Measurements from ENCODE around the gene SHF. TPM values are rescaled to one million over a fixed set of nuclear protein-coding genes. Genes with fewer than 3 reads are reported as not detected.

SHF gene
- polyA plus RNA-seq, 3 donors, result 0.58 to 0.70 (median 0.67) TPM

GRCh38 chr15:45180648-45181436 lies 6.9 kb downstream of the SHF start:
- H3K36me3 ChIP-seq (replicated peaks in 1 of 2; ENCODE audit: control insufficient read depth in 1 of 2, insufficient read depth in 2 of 2, low read length in 2 of 2), result no peaks in the 10 kb centered on the region
- peaks cover 0 to 2% (median 0%) of the 10 kb centered on the region in 7 donors for H3K9me3 Mint-ChIP-seq
- TF ChIP-seq, protein P1, sequence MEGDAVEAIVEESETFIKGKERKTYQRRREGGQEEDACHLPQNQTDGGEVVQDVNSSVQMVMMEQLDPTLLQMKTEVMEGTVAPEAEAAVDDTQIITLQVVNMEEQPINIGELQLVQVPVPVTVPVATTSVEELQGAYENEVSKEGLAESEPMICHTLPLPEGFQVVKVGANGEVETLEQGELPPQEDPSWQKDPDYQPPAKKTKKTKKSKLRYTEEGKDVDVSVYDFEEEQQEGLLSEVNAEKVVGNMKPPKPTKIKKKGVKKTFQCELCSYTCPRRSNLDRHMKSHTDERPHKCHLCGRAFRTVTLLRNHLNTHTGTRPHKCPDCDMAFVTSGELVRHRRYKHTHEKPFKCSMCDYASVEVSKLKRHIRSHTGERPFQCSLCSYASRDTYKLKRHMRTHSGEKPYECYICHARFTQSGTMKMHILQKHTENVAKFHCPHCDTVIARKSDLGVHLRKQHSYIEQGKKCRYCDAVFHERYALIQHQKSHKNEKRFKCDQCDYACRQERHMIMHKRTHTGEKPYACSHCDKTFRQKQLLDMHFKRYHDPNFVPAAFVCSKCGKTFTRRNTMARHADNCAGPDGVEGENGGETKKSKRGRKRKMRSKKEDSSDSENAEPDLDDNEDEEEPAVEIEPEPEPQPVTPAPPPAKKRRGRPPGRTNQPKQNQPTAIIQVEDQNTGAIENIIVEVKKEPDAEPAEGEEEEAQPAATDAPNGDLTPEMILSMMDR (IDR thresholded peaks at IDR 0.05), result no peak
- H3K27ac ChIP-seq (ENCODE audit: low read depth in 1 of 2, low read length in 2 of 2), result no peak overlapping the region
- H3K4me1 Mint-ChIP-seq, result peaks cover 22% of the 10 kb centered on the region
- H4K20me1 ChIP-seq (ENCODE audit: insufficient read depth, low read length), result no peaks in the 10 kb centered on the region
- H3K4me3 ChIP-seq (replicated peaks in 1 of 3; ENCODE audit: low read depth in 2 of 3, low read length in 3 of 3), result no peak overlapping the region
- no peaks in the 10 kb centered on the region for H3K9me3 ChIP-seq (replicated peaks in 1 of 2; ENCODE audit: control insufficient read depth in 1 of 2, insufficient read depth in 1 of 2, low read length in 2 of 2)
- no peak for DNase-seq
- H3K27ac Mint-ChIP-seq, result no peak overlapping the region
- H3K9ac ChIP-seq (ENCODE audit: insufficient read depth, low read length, poor library complexity, severe bottlenecking), result no peak overlapping the region
- peaks cover 0 to 8% (median 1%) of the 10 kb centered on the region in 3 donors for H3K27me3 Mint-ChIP-seq (ENCODE audit: low read depth in 3 of 3)
- H2AFZ ChIP-seq (ENCODE audit: insufficient read depth, low read depth, low read length, poor library complexity, severe bottlenecking), result no peak overlapping the region
- peak overlapping the region in 1 of 2 donors; percentile 56 for H3K4me3 Mint-ChIP-seq
- no peaks in the 10 kb centered on the region for H3K27me3 ChIP-seq (ENCODE audit: control insufficient read depth in 2 of 2, insufficient read depth in 2 of 2, low read length in 2 of 2)
- no peaks in the 10 kb centered on the region for H3K79me2 ChIP-seq (ENCODE audit: insufficient read depth, low read length)
- H3K36me3 Mint-ChIP-seq, result peaks cover 0 to 2% of the 10 kb centered on the region in 2 donors
- H3K4me2 ChIP-seq (replicated peaks; ENCODE audit: extremely low read depth, low read length, poor library complexity, severe bottlenecking), result no peak overlapping the region
- 99% methylated on average over 6 of the region's 8 CpGs for WGBS (ENCODE audit: insufficient coverage)
- peaks cover 11 to 15% of the 10 kb centered on the region in 2 donors for H3K4me1 ChIP-seq (ENCODE audit: control insufficient read depth in 1 of 2, insufficient read depth in 2 of 2, low read length in 2 of 2)
- intact Hi-C loops (cut with micrococcal nuclease), result no loop called here

DNA sequence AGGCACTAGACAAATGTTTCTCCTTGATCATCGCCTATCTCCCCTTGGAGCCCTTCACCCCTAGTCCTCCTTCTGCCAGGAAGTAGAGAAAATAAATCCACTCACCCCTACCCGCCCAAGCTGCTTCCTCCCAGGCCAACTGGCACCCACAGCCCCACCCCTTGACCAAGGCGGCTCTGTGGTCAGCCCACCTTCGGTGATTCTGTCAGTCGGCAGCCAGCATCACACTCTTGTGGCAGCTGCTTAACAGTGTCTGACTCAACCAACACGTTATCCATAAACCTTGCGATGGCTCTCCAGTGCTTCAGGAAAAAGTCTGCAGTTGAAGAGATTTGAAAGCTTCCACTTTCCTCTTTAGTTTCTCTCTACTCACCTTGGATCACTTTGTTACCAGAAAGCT lies 7.6 kb downstream of the SHF start:
- intact Hi-C loops (cut with micrococcal nuclease), result no loop called here
- Histone ChIP-seq H3K4me1 (ENCODE audit: control insufficient read depth in 1 of 2, insufficient read depth in 2 of 2, low read length in 2 of 2) (peaks cover 11 to 15% of the 10 kb centered on the region in 2 donors), H2AFZ (ENCODE audit: insufficient read depth, low read depth, low read length, poor library complexity, severe bottlenecking) (no peak overlapping the region), H3K9ac (ENCODE audit: insufficient read depth, low read length, poor library complexity, severe bottlenecking) (no peak overlapping the region), H3K27ac (ENCODE audit: low read depth in 1 of 2, low read length in 2 of 2) (no peak overlapping the region), H3K36me3 (replicated peaks in 1 of 2; ENCODE audit: control insufficient read depth in 1 of 2, insufficient read depth in 2 of 2, low read length in 2 of 2) (no peaks in the 10 kb centered on the region), H3K27me3 (ENCODE audit: control insufficient read depth in 2 of 2, insufficient read depth in 2 of 2, low read length in 2 of 2) (no peaks in the 10 kb centered on the region), H3K4me2 (replicated peaks; ENCODE audit: extremely low read depth, low read length, poor library complexity, severe bottlenecking) (no peak overlapping the region), H3K79me2 (ENCODE audit: insufficient read depth, low read length) (no peaks in the 10 kb centered on the region), H3K4me3 (replicated peaks in 1 of 3; ENCODE audit: low read depth in 2 of 3, low read length in 3 of 3) (no peak overlapping the region), H3K9me3 (replicated peaks in 1 of 2; ENCODE audit: control insufficient read depth in 1 of 2, insufficient read depth in 1 of 2, low read length in 2 of 2) (no peaks in the 10 kb centered on the region), H4K20me1 (ENCODE audit: insufficient read depth, low read length) (no peaks in the 10 kb centered on the region)
- Mint-ChIP-seq H3K4me3 (peak overlapping the region; percentile 21 to 56), H3K27ac (peak overlapping the region in 1 of 7 donors; percentile 73), H3K36me3 (no peaks in the 10 kb centered on the region), H3K4me1 (peaks cover 22% of the 10 kb centered on the region), H3K27me3 (ENCODE audit: low read depth in 3 of 3) (peaks cover 0 to 8% (median 0%) of the 10 kb centered on the region in 3 donors), H3K9me3 (peaks cover 0 to 2% (median 0%) of the 10 kb centered on the region in 7 donors)
- DNase-seq, result no peak
- TF ChIP-seq, protein P1 (IDR thresholded peaks at IDR 0.05), result no peak
- WGBS (ENCODE audit: insufficient coverage), result 3% methylated on average over 7 of the region's 7 CpGs
